HepG2 (cell line): ENCODE results near the gene SRXN1. TPM values are rescaled to one million over a fixed set of nuclear protein-coding genes. Genes with fewer than 3 reads are reported as not detected.
A peak's percentile ranks its signal among the peaks of the same experiment; 100 is the strongest.

Experiments
- ATAC-seq: fragments of 200-7000 bp; cut with Tn5 transposase; 3 replicates; pipeline ENCODE4 v1.9.1; 2020; ENCODE audit warnings: mild to moderate bottlenecking, moderate library complexity
- BruUV-seq: library from RNA; stranded (reverse); fragments of 400-500 nt; replicated peaks from 2 replicates; lab custom pipeline; 2021; lab: Mats Ljungman, UMichigan
- CTCF ChIA-PET: fragments of 300-600 bp; formaldehyde crosslinking; extraction: SDS; loops from one replicate; lab custom pipeline; 2021; ENCODE audit warnings: low total read pairs, inconsistent platforms, low intra/inter-chr PET ratio; lab: Yijun Ruan, JAX
- POLR2A ChIA-PET: fragments of 350-600 bp; sonication (Branson Sonifier 250); formaldehyde crosslinking; loops from one replicate; lab custom pipeline; 2020; ENCODE audit warnings: antibody characterized with exemption, inconsistent platforms; lab: Yijun Ruan, JAX
- DNase-seq: peaks from one replicate; pipeline ENCODE4 v3.0.0-alpha.2; 2015; ENCODE audit warnings: low spot score
- FAIRE-seq: peaks from 3 replicates; lab custom pipeline; 2011; peaks lifted over from hg19 to GRCh38; lab: Jason Lieb, UNC
- H2AFZ ChIP-seq: one replicate; pipeline ENCODE4 v1.6.1; 2011; ENCODE audit warnings: low read length, inconsistent platforms
- H3K27ac ChIP-seq: fragments of 300-600 bp; 3 replicates; pipeline ENCODE4 v1.8.0; 2011; ENCODE audit warnings: mixed run types, mild to moderate bottlenecking, mixed read lengths, low read length, inconsistent platforms; ENCODE audit not compliant: insufficient read depth; ENCODE audit errors: extremely low read length
- H3K27me3 ChIP-seq, 2 experiments: fragments of 200-600 bp in 1 of 2; 2 replicates in 1 of 2; 3 replicates in 1 of 2; pipeline versions ENCODE4 v1.6.0 to v1.8.0; 2011; ENCODE audit warnings: low read length in 2 of 2, mild to moderate bottlenecking in 2 of 2, moderate library complexity in 2 of 2, inconsistent platforms in 1 of 2; ENCODE audit not compliant: insufficient read depth in 2 of 2, control insufficient read depth in 1 of 2
- H3K36me3 ChIP-seq, 2 experiments: fragments of 200-600 bp in 1 of 2; replicated peaks in 1 of 2; 2 replicates in 1 of 2; 3 replicates in 1 of 2; pipeline versions ENCODE4 v1.5.1 to v1.8.0; 2011; ENCODE audit warnings: low read length in 2 of 2, inconsistent platforms in 1 of 2; ENCODE audit not compliant: insufficient read depth in 2 of 2, control insufficient read depth in 1 of 2
- H3K4me1 ChIP-seq: 2 replicates; pipeline ENCODE4 v1.5.1; 2012; ENCODE audit warnings: low read length, inconsistent platforms; ENCODE audit not compliant: insufficient read depth
- H3K4me2 ChIP-seq: 2 replicates; pipeline ENCODE4 v1.6.0; 2011; ENCODE audit warnings: low read depth, low read length, inconsistent platforms
- H3K4me3 ChIP-seq, 3 experiments: fragments of 200-600 bp in 1 of 3; sonication (generic), shearing (Covaris generic) in 1 of 3; replicated peaks in 1 of 3; 2 replicates each; pipeline ENCODE4 v1.5.1; 2011 to 2016; ENCODE audit warnings: low read length in 3 of 3, inconsistent platforms in 2 of 3, low read depth in 2 of 3, mild to moderate bottlenecking in 2 of 3, control low read depth in 1 of 3, mixed read lengths in 1 of 3; ENCODE audit not compliant: insufficient read depth in 1 of 3
- H3K79me2 ChIP-seq: one replicate; pipeline ENCODE4 v1.6.1; 2011; ENCODE audit warnings: low read length, inconsistent platforms; ENCODE audit not compliant: insufficient read depth
- H3K9ac ChIP-seq: 2 replicates; pipeline ENCODE4 v1.6.0; 2011; ENCODE audit warnings: mild to moderate bottlenecking, low read depth, low read length, inconsistent platforms; ENCODE audit not compliant: insufficient read depth
- H3K9me3 ChIP-seq: 2 replicates; pipeline ENCODE4 v1.5.1; 2012; ENCODE audit warnings: mild to moderate bottlenecking, low read length
- H4K20me1 ChIP-seq: 2 replicates; pipeline ENCODE4 v1.6.0; 2011; ENCODE audit warnings: inconsistent platforms, mild to moderate bottlenecking, low read length, moderate library complexity; ENCODE audit not compliant: insufficient read depth
- AKAP8 ChIP-seq: sonication (generic); formaldehyde crosslinking; IDR thresholded peaks from 2 replicates; pipeline ENCODE4 v1.5.1; 2020; ENCODE audit warnings: mild to moderate bottlenecking, missing genetic modification reagents
- ATF7-NPFF ChIP-seq: sonication (generic); formaldehyde crosslinking; IDR thresholded peaks from 2 replicates; pipeline ENCODE4 v1.8.1; 2023; ENCODE audit warnings: mild to moderate bottlenecking, low read depth, missing genetic modification reagents, moderate library complexity
- CEBPG ChIP-seq: IDR thresholded peaks from 2 replicates; pipeline ENCODE4 v1.6.1; 2016
- CERS6 ChIP-seq: sonication (generic); formaldehyde crosslinking; IDR thresholded peaks from 2 replicates; pipeline ENCODE4 v1.5.0; 2020; ENCODE audit warnings: missing genetic modification reagents
- CREM ChIP-seq, 2 experiments: sonication (generic) in 1 of 2; formaldehyde crosslinking in 1 of 2; IDR thresholded peaks; 2 replicates each; pipeline versions ENCODE4 v1.4.0 to v1.6.1; 2016 to 2020; ENCODE audit warnings: antibody characterized with exemption in 1 of 2, mild to moderate bottlenecking in 1 of 2, missing genetic modification reagents in 1 of 2
- EP300 ChIP-seq, 3 experiments: sonication (generic) in 1 of 3; formaldehyde crosslinking in 1 of 3; IDR thresholded peaks; 2 replicates each; pipeline versions ENCODE4 v1.5.1 to v1.6.1; 2011 to 2020; ENCODE audit warnings: low read depth in 2 of 3, low read length in 2 of 3, borderline replicate concordance in 1 of 3, improper control_type of control experiment in 1 of 3, mild to moderate bottlenecking in 1 of 3, missing genetic modification reagents in 1 of 3, moderate library complexity in 1 of 3
- GABPB1 ChIP-seq: IDR thresholded peaks from 2 replicates; pipeline ENCODE4 v1.6.1; 2016; ENCODE audit warnings: mild to moderate bottlenecking, missing genetic modification reagents, moderate library complexity, missing compliant biosample characterization
- GATA4 ChIP-seq: sonication (generic); IDR thresholded peaks from 2 replicates; pipeline ENCODE4 v1.6.1; 2016; ENCODE audit warnings: antibody characterized with exemption, low read depth, borderline replicate concordance
- GFI1 ChIP-seq: sonication (generic); formaldehyde crosslinking; IDR thresholded peaks from 2 replicates; pipeline ENCODE4 v1.5.0; 2020; ENCODE audit warnings: missing genetic modification reagents, mild to moderate bottlenecking, borderline replicate concordance
- IKZF1 ChIP-seq: fragments of 450-650 bp; IDR thresholded peaks from 2 replicates; pipeline ENCODE4 v1.7.1; 2016
- KDM5B ChIP-seq: sonication (generic); formaldehyde crosslinking; IDR thresholded peaks from 2 replicates; pipeline ENCODE4 v1.4.0; 2020; ENCODE audit warnings: missing genetic modification reagents, mild to moderate bottlenecking, borderline replicate concordance
- KLF12 ChIP-seq: sonication (generic); formaldehyde crosslinking; IDR thresholded peaks from 2 replicates; pipeline ENCODE4 v1.4.0; 2020; ENCODE audit warnings: missing genetic modification reagents, borderline replicate concordance
- NPAS2 ChIP-seq: sonication (generic); formaldehyde crosslinking; IDR thresholded peaks from 2 replicates; pipeline ENCODE4 v1.8.0; 2022; ENCODE audit warnings: mild to moderate bottlenecking, missing genetic modification reagents, borderline replicate concordance
- POLR2A ChIP-seq, 2 experiments: IDR thresholded peaks; 2 replicates each; pipeline ENCODE4 v1.6.1; 2011; ENCODE audit warnings: low read depth in 2 of 2, low read length in 2 of 2, mild to moderate bottlenecking in 1 of 2, moderate library complexity in 1 of 2; ENCODE audit not compliant: insufficient read depth in 1 of 2
- RELA ChIP-seq: sonication (generic); formaldehyde crosslinking; IDR thresholded peaks from 2 replicates; pipeline ENCODE4 v1.4.0; 2020; ENCODE audit warnings: missing genetic modification reagents
- RXRB ChIP-seq: IDR thresholded peaks from 2 replicates; pipeline ENCODE4 v1.6.1; 2016; ENCODE audit warnings: borderline replicate concordance, missing genetic modification reagents, missing compliant biosample characterization
- SAP130 ChIP-seq: IDR thresholded peaks from 2 replicates; pipeline ENCODE4 v1.6.1; 2016; ENCODE audit warnings: low read depth
- TGIF2 ChIP-seq: IDR thresholded peaks from 2 replicates; pipeline ENCODE4 v1.6.1; 2016; ENCODE audit warnings: control low read depth, missing compliant biosample characterization
- ZC3H13 ChIP-seq: sonication (generic); formaldehyde crosslinking; IDR thresholded peaks from 2 replicates; pipeline ENCODE4 v1.8.1; 2023; ENCODE audit warnings: mild to moderate bottlenecking, missing genetic modification reagents, moderate library complexity
- ZFP41 ChIP-seq: sonication (generic); formaldehyde crosslinking; IDR thresholded peaks from 2 replicates; pipeline ENCODE4 v1.4.0; 2020; ENCODE audit warnings: mild to moderate bottlenecking, missing genetic modification reagents, borderline replicate concordance
- ZNF18 ChIP-seq: sonication (generic); formaldehyde crosslinking; IDR thresholded peaks from 2 replicates; pipeline ENCODE4 v1.8.0; 2022; ENCODE audit warnings: mild to moderate bottlenecking, missing genetic modification reagents; ENCODE audit not compliant: insufficient replicate concordance
- ZNF3 ChIP-seq: IDR thresholded peaks from 2 replicates; pipeline ENCODE4 v1.7.0; 2017; ENCODE audit warnings: inconsistent platforms
- ZNF558 ChIP-seq: sonication (generic); formaldehyde crosslinking; IDR thresholded peaks from 2 replicates; pipeline ENCODE4 v1.9.0; 2022; ENCODE audit warnings: mild to moderate bottlenecking, missing genetic modification reagents, borderline replicate concordance
- ZNF572 ChIP-seq: sonication (generic); formaldehyde crosslinking; IDR thresholded peaks from 2 replicates; pipeline ENCODE4 v1.5.1; 2020; ENCODE audit warnings: mild to moderate bottlenecking, missing genetic modification reagents
- ZNF850 ChIP-seq: sonication (generic); formaldehyde crosslinking; conservative IDR thresholded peaks from 2 replicates; pipeline ENCODE4 v1.9.0; 2021; ENCODE audit warnings: mild to moderate bottlenecking, missing genetic modification reagents
- WGBS: methylation state at CpG from one replicate; pipeline ENCODE4 v1.1.6; 2017; ENCODE audit warnings: low lambda C conversion rate; 5-methylcytosine and 5-hydroxymethylcytosine counted together
- in situ Hi-C: cut with HindIII; loops from 2 replicates; pipeline ENCODE4 v1.10.0; 2017; ENCODE audit warnings: low pct_unique_long_range_greater_than_20kb; ENCODE audit not compliant: extremely low pct_ligation_motif_present
- intact Hi-C: fragments of 100-400 bp; cut with micrococcal nuclease; formaldehyde crosslinking; loops from one replicate; pipeline ENCODE4 v1.10.0; 2022; ENCODE audit not compliant: unreplicated experiment
- polyA plus RNA-seq, 8 experiments: library from polyadenylated mRNA; depleted of rRNA in 3 of 8; stranded (reverse) in 7 of 8; unstranded in 1 of 8; fragments of >200 nt; fragmentation: Illumina TruSeq in 4 of 8; extraction: Trizol in 4 of 8; gene quantifications; 2 replicates each; pipeline versions ENCODE4 v1.2.1 to v1.2.3, GENCODE V29; 2011 to 2016; ENCODE audit warnings: low read depth in 4 of 8, missing spikeins in 1 of 8, mixed read lengths in 1 of 8; ENCODE audit not compliant: insufficient read depth in 1 of 8
- total RNA-seq, 5 experiments: library from RNA; depleted of rRNA; stranded (reverse); fragments of >200 nt; fragmentation: Illumina TruSeq; extraction: Trizol; gene quantifications; 2 replicates each; pipeline ENCODE4 v1.2.3, GENCODE V29; 2016; ENCODE audit warnings: low read depth in 1 of 5

Gene SRXN1
- total and polyA plus RNA-seq, 2 of the 13 experiments (the other 11 are each of a cell fraction or from before 2014, with no cell fraction given) = 29.9 to 87.7 TPM

GRCh38 chr20:646868-647233 lies 6.1 kb downstream of the SRXN1 start:
- H3K4me1 ChIP-seq = peaks cover 49% of the 10 kb centered on the region
- no TSS peak for BruUV-seq
- no peaks in the 10 kb centered on the region for H3K9me3 ChIP-seq
- H3K9ac ChIP-seq = no peak overlapping the region
- no peak overlapping the region for H3K4me3 ChIP-seq
- ChIA-PET CTCF (interaction anchor here (3.0 kb wide), 1 partner anchor 85 kb away, joined by 36 read pairs; no protein-coding TSS in a partner anchor), POLR2A (interaction anchor here (0.7 to 2.6 kb wide), 7 partner anchors 28 to 285 kb away, joined by 3 to 19 read pairs (median 4); partner anchors contain the start of genes CSNK2A1, RBCK1 and SCRT2)
- H4K20me1 ChIP-seq = peaks cover 7% of the 10 kb centered on the region
- WGBS = 92% methylated on average over 2 of the region's 2 CpGs
- intact Hi-C loops (loop anchor here (5.0 kb wide), 2 partner anchors 105 to 285 kb away; partner anchors contain the start of gene CSNK2A1), in situ Hi-C loops (loop anchor here (5.0 to 10.0 kb wide), 2 partner anchors 85 to 292 kb away; no protein-coding TSS in a partner anchor)
- H3K36me3 ChIP-seq = peaks cover 11 to 34% of the 10 kb centered on the region in 2 experiments
- DNase-seq (no peak), FAIRE-seq (no peak), ATAC-seq (no peak)
- peak overlapping the region; percentile 52 for H3K27ac ChIP-seq
- H3K79me2 ChIP-seq = peaks cover 3% of the 10 kb centered on the region
- H2AFZ ChIP-seq = no peak overlapping the region
- H3K4me2 ChIP-seq = peak overlapping the region; percentile 5; the same call in 1 of the 2 replicates
- no peaks in the 10 kb centered on the region for H3K27me3 ChIP-seq
- TF ChIP-seq ZFP41 (CRISPR knock-in tag) (no peak), ZNF572 (CRISPR knock-in tag) (no peak), TGIF2 (no peak), CEBPG (CRISPR knock-in tag) (peak; percentile 0; the same call in 1 of the 2 replicates), ZC3H13 (CRISPR knock-in tag) (peak; percentile 44; the same call in 1 of the 2 replicates), ZNF558 (no peak), RXRB (CRISPR knock-in tag) (no peak), ATF7-NPFF (CRISPR knock-in tag) (no peak), GATA4 (no peak), GFI1 (CRISPR knock-in tag) (no peak), CREM (IDR thresholded peaks at IDR 0.05) (no peak), CREM (CRISPR knock-in tag; IDR thresholded peaks at IDR 0.05) (no peak), RELA (CRISPR knock-in tag) (no peak), EP300 (IDR thresholded peaks at IDR 0.05; ENCODE audit: low read depth in 2 of 2, low read length in 2 of 2) (no peak), EP300 (CRISPR knock-in tag; IDR thresholded peaks at IDR 0.05; ENCODE audit: borderline replicate concordance) (no peak), ZNF850 (CRISPR knock-in tag) (no peak), GABPB1 (CRISPR knock-in tag) (peak; percentile 17; the same call in 1 of the 2 replicates), ZNF18 (no peak), IKZF1 (no peak), POLR2A (IDR thresholded peaks at IDR 0.05; ENCODE audit: insufficient read depth in 1 of 2, low read depth in 2 of 2, low read length in 2 of 2) (0 out of 4 replicates have a peak, but pooled peaks of 1 of the 2 experiments have one; percentile 10), KDM5B (no peak), AKAP8 (CRISPR knock-in tag) (no peak), KLF12 (CRISPR knock-in tag) (no peak), ZNF3 (CRISPR knock-in tag) (no peak), CERS6 (CRISPR knock-in tag) (no peak), SAP130 (CRISPR knock-in tag) (no peak), NPAS2 (no peak)
